WTC11 (cell line): ENCODE results near the gene VAMP2. TPM values are rescaled to one million over a fixed set of nuclear protein-coding genes. Genes with fewer than 3 reads are reported as not detected.

Experiments
- ATAC-seq: fragments of 200-7000 bp; cut with Tn5 transposase; 2 replicates; pipeline ENCODE4 v1.10.0; 2021; ENCODE audit warnings: mild to moderate bottlenecking, moderate library complexity
- CTCF ChIA-PET: fragments of 300-600 bp; sonication (Branson Sonifier 250); formaldehyde crosslinking; loops from one replicate; lab custom pipeline; 2021; ENCODE audit warnings: antibody characterized with exemption; lab: Charles Lee
- POLR2A ChIA-PET: fragments of 350-600 bp; sonication (Branson Sonifier 250); formaldehyde crosslinking; loops from one replicate; lab custom pipeline; 2021; ENCODE audit warnings: antibody characterized with exemption; lab: Charles Lee
- DNase-seq: peaks from one replicate; pipeline ENCODE4 v3.0.0; 2021; ENCODE audit warnings: low spot score
- H3K27ac Mint-ChIP-seq: 2 replicates; pipeline ENCODE4 v1.8.0; 2021; ENCODE audit warnings: mixed read lengths
- H3K27me3 Mint-ChIP-seq: 2 replicates; pipeline ENCODE4 v1.8.0; 2021; ENCODE audit warnings: low read depth, mild to moderate bottlenecking, moderate library complexity, mixed read lengths
- H3K36me3 Mint-ChIP-seq: 2 replicates; pipeline ENCODE4 v1.8.0; 2021; ENCODE audit warnings: mixed read lengths
- H3K4me1 Mint-ChIP-seq: 2 replicates; pipeline ENCODE4 v1.8.0; 2022; ENCODE audit warnings: mixed read lengths
- H3K4me3 Mint-ChIP-seq: 2 replicates; pipeline ENCODE4 v1.8.0; 2021; ENCODE audit warnings: mild to moderate bottlenecking, moderate library complexity, mixed read lengths
- H3K9me3 Mint-ChIP-seq: 2 replicates; pipeline ENCODE4 v1.8.0; 2021; ENCODE audit warnings: mixed read lengths
- ETV6 ChIP-seq: sonication (generic); formaldehyde crosslinking; IDR thresholded peaks from 2 replicates; pipeline ENCODE4 v1.8.1; 2022; ENCODE audit warnings: mild to moderate bottlenecking, missing genetic modification reagents
- FOXJ3 ChIP-seq: sonication (generic); formaldehyde crosslinking; IDR thresholded peaks from 2 replicates; pipeline ENCODE4 v1.9.0; 2021; ENCODE audit warnings: missing genetic modification reagents, mild to moderate bottlenecking, borderline replicate concordance
- JUN ChIP-seq: sonication (generic); formaldehyde crosslinking; IDR thresholded peaks from 2 replicates; pipeline ENCODE4 v1.8.0; 2023; ENCODE audit warnings: mild to moderate bottlenecking, missing genetic modification reagents
- NR2C2 ChIP-seq: sonication (generic); formaldehyde crosslinking; IDR thresholded peaks from 2 replicates; pipeline ENCODE4 v1.8.0; 2022; ENCODE audit warnings: mild to moderate bottlenecking, missing genetic modification reagents
- RELA ChIP-seq: sonication (generic); formaldehyde crosslinking; IDR thresholded peaks from 2 replicates; pipeline ENCODE4 v1.8.1; 2022; ENCODE audit warnings: missing genetic modification reagents, mild to moderate bottlenecking, borderline replicate concordance
- TCF7 ChIP-seq: sonication (generic); formaldehyde crosslinking; IDR thresholded peaks from 2 replicates; pipeline ENCODE4 v1.8.0; 2022; ENCODE audit warnings: mild to moderate bottlenecking, low read depth, missing genetic modification reagents, moderate library complexity
- TEAD1 ChIP-seq: sonication (generic); formaldehyde crosslinking; IDR thresholded peaks from 2 replicates; pipeline ENCODE4 v1.8.0; 2022; ENCODE audit warnings: mild to moderate bottlenecking, missing genetic modification reagents
- TEAD4 ChIP-seq: sonication (generic); formaldehyde crosslinking; IDR thresholded peaks from 2 replicates; pipeline ENCODE4 v1.8.0; 2022; ENCODE audit warnings: mild to moderate bottlenecking, missing genetic modification reagents
- ZNF121 ChIP-seq: sonication (generic); formaldehyde crosslinking; IDR thresholded peaks from 2 replicates; pipeline ENCODE4 v1.8.0; 2023; ENCODE audit warnings: missing genetic modification reagents
- ZNF396 ChIP-seq: fragments of 250-450 bp; sonication (Bioruptor Pico); IDR thresholded peaks from 2 replicates; pipeline ENCODE4 v1.8.0; 2021; ENCODE audit warnings: mild to moderate bottlenecking, moderate library complexity, borderline replicate concordance
- ZNF416 ChIP-seq: fragments of 250-450 bp; sonication (Bioruptor Pico); IDR thresholded peaks from 2 replicates; pipeline ENCODE4 v1.9.0; 2021; ENCODE audit warnings: mild to moderate bottlenecking, inconsistent platforms
- total RNA-seq: library from RNA; stranded (reverse); gene quantifications from 3 replicates; pipeline ENCODE4 v1.2.3, GENCODE V29; 2021
- TF ChIP-seq, protein P1 (sequence below): sonication (generic); formaldehyde crosslinking; IDR thresholded peaks from 2 replicates; pipeline ENCODE4 v1.8.0; 2022; ENCODE audit warnings: mild to moderate bottlenecking, missing genetic modification reagents
- TF ChIP-seq, protein P2 (sequence below): sonication (generic); formaldehyde crosslinking; IDR thresholded peaks from 2 replicates; pipeline ENCODE4 v1.8.1; 2022; ENCODE audit warnings: mild to moderate bottlenecking, moderate library complexity, missing genetic modification reagents
- TF ChIP-seq, protein P3 (sequence below): fragments of 250-450 bp; sonication (Bioruptor Pico); IDR thresholded peaks from 2 replicates; pipeline ENCODE4 v1.9.0; 2021; ENCODE audit warnings: mild to moderate bottlenecking
- TF ChIP-seq, protein P4 (sequence below): sonication (generic); formaldehyde crosslinking; IDR thresholded peaks from 2 replicates; pipeline ENCODE4 v1.8.1; 2023; ENCODE audit warnings: mild to moderate bottlenecking, missing genetic modification reagents, moderate library complexity
- TF ChIP-seq, protein P5 (sequence below): sonication (generic); formaldehyde crosslinking; IDR thresholded peaks from 2 replicates; pipeline ENCODE4 v1.8.1; 2022; ENCODE audit warnings: low read depth, missing genetic modification reagents, borderline replicate concordance
- TF ChIP-seq, protein P6 (sequence below): sonication (generic); formaldehyde crosslinking; IDR thresholded peaks from 2 replicates; pipeline ENCODE4 v1.8.1; 2022; ENCODE audit warnings: low read depth, mild to moderate bottlenecking, moderate library complexity, missing genetic modification reagents, borderline replicate concordance
- TF ChIP-seq, protein P7 (sequence below): sonication (generic); formaldehyde crosslinking; IDR thresholded peaks from 2 replicates; pipeline ENCODE4 v1.8.1; 2023; ENCODE audit warnings: mild to moderate bottlenecking, missing genetic modification reagents
- TF ChIP-seq, protein P8 (sequence below): sonication (generic); formaldehyde crosslinking; IDR thresholded peaks from 2 replicates; pipeline ENCODE4 v1.8.0; 2022; ENCODE audit warnings: mild to moderate bottlenecking, missing genetic modification reagents
- TF ChIP-seq, protein P9 (sequence below): sonication (generic); formaldehyde crosslinking; IDR thresholded peaks from 2 replicates; pipeline ENCODE4 v1.8.0; 2023; ENCODE audit warnings: missing genetic modification reagents, mild to moderate bottlenecking, borderline replicate concordance

Gene VAMP2
- total RNA-seq, 1 experiment from 2014 or later = 27.4 TPM

DNA sequence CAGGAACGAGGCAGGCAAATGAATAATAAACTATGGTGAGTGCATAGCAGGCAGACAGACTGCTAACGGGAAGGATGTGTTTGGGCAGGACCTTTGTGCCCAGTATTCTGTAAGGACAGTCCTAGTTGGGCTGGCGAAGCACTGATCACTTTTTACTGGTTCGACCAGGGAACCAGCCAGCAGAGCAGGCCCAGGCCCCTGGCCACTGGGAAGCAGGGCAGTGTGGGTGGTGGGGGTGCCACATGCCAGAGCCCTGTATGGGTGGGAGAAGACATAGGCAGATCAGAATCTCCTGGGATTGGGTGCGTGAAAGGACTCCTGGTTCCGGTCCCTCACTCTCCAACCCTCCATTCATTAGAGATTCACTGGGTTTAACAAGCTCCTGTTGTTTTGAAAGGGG is 4.0 kb upstream of the VAMP2 start:
- Mint-ChIP-seq H3K27ac (0 out of 2 replicates have a peak overlapping the region, but pooled peaks have one; percentile 22), H3K4me3 (no peak overlapping the region), H3K9me3 (no peaks in the 10 kb centered on the region), H3K27me3 (no peaks in the 10 kb centered on the region), H3K4me1 (peaks cover 26% of the 10 kb centered on the region), H3K36me3 (peaks cover under 1% of the 10 kb centered on the region; the same call in 1 of the 2 replicates)
- POLR2A ChIA-PET = interaction anchor here (1.3 to 1.4 kb wide), 2 partner anchors 12 to 25 kb away, joined by 4 to 5 read pairs; no protein-coding TSS in a partner anchor
- TF ChIP-seq, protein P1, sequence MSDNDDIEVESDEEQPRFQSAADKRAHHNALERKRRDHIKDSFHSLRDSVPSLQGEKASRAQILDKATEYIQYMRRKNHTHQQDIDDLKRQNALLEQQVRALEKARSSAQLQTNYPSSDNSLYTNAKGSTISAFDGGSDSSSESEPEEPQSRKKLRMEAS (CRISPR knock-in tag) = no peak
- TF ChIP-seq, protein P2, sequence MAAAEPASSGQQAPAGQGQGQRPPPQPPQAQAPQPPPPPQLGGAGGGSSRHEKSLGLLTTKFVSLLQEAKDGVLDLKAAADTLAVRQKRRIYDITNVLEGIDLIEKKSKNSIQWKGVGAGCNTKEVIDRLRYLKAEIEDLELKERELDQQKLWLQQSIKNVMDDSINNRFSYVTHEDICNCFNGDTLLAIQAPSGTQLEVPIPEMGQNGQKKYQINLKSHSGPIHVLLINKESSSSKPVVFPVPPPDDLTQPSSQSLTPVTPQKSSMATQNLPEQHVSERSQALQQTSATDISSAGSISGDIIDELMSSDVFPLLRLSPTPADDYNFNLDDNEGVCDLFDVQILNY = no peak
- TF ChIP-seq JUN (CRISPR knock-in tag) (no peak), ZNF121 (CRISPR knock-in tag) (no peak), FOXJ3 (CRISPR knock-in tag) (no peak), TEAD1 (CRISPR knock-in tag) (no peak), TCF7 (no peak), ZNF396 (CRISPR knock-in tag) (no peak), ETV6 (no peak), RELA (CRISPR knock-in tag) (no peak), ZNF416 (no peak), TEAD4 (CRISPR knock-in tag) (no peak)
- TF ChIP-seq, protein P3, sequence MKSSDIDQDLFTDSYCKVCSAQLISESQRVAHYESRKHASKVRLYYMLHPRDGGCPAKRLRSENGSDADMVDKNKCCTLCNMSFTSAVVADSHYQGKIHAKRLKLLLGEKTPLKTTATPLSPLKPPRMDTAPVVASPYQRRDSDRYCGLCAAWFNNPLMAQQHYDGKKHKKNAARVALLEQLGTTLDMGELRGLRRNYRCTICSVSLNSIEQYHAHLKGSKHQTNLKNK (CRISPR knock-in tag) = no peak
- TF ChIP-seq, protein P4, sequence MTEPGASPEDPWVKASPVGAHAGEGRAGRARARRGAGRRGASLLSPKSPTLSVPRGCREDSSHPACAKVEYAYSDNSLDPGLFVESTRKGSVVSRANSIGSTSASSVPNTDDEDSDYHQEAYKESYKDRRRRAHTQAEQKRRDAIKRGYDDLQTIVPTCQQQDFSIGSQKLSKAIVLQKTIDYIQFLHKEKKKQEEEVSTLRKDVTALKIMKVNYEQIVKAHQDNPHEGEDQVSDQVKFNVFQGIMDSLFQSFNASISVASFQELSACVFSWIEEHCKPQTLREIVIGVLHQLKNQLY = no peak
- TF ChIP-seq, protein P5, sequence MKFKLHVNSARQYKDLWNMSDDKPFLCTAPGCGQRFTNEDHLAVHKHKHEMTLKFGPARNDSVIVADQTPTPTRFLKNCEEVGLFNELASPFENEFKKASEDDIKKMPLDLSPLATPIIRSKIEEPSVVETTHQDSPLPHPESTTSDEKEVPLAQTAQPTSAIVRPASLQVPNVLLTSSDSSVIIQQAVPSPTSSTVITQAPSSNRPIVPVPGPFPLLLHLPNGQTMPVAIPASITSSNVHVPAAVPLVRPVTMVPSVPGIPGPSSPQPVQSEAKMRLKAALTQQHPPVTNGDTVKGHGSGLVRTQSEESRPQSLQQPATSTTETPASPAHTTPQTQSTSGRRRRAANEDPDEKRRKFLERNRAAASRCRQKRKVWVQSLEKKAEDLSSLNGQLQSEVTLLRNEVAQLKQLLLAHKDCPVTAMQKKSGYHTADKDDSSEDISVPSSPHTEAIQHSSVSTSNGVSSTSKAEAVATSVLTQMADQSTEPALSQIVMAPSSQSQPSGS (CRISPR knock-in tag) = no peak
- TF ChIP-seq, protein P6, sequence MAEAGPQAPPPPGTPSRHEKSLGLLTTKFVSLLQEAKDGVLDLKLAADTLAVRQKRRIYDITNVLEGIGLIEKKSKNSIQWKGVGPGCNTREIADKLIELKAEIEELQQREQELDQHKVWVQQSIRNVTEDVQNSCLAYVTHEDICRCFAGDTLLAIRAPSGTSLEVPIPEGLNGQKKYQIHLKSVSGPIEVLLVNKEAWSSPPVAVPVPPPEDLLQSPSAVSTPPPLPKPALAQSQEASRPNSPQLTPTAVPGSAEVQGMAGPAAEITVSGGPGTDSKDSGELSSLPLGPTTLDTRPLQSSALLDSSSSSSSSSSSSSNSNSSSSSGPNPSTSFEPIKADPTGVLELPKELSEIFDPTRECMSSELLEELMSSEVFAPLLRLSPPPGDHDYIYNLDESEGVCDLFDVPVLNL (CRISPR knock-in tag) = no peak
- TF ChIP-seq, protein P7, sequence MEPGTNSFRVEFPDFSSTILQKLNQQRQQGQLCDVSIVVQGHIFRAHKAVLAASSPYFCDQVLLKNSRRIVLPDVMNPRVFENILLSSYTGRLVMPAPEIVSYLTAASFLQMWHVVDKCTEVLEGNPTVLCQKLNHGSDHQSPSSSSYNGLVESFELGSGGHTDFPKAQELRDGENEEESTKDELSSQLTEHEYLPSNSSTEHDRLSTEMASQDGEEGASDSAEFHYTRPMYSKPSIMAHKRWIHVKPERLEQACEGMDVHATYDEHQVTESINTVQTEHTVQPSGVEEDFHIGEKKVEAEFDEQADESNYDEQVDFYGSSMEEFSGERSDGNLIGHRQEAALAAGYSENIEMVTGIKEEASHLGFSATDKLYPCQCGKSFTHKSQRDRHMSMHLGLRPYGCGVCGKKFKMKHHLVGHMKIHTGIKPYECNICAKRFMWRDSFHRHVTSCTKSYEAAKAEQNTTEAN = no peak
- CTCF ChIA-PET = interaction anchor here (0.6 to 1.3 kb wide), 2 partner anchors 106 to 126 kb away, joined by 3 to 4 read pairs; no protein-coding TSS in a partner anchor
- ATAC-seq (no peak), DNase-seq (no peak)

DNA sequence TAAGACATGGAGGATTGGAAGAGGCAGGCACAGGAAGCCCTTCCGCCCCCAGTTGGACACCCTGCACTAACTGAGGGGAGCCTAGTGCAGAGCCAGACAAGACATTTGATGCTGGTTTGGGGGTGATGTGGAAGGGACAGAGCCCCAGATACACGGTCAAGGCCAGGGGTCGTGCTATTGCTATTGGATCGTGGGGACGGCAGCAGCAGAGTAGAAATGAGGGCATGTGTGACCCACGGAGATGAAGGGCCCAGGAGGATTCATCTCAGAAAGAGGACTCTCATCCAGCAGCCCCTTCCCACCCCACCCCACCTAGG is 2.0 kb upstream of the VAMP2 start:
- Mint-ChIP-seq H3K9me3 (no peaks in the 10 kb centered on the region), H3K36me3 (peaks cover 8% of the 10 kb centered on the region), H3K27me3 (no peaks in the 10 kb centered on the region), H3K4me3 (no peak overlapping the region), H3K27ac (peak overlapping the region; percentile 88), H3K4me1 (peaks cover 44% of the 10 kb centered on the region)
- ChIA-PET CTCF (interaction anchor here (1.2 to 1.5 kb wide), 2 partner anchors 8 to 91 kb away, joined by 6 to 10 read pairs; no protein-coding TSS in a partner anchor), POLR2A (interaction anchor here (1.0 to 2.1 kb wide), 4 partner anchors 8 to 45 kb away, joined by 3 to 39 read pairs (median 6); partner anchors contain the start of genes AURKB and PER1)
- no peak for ATAC-seq
- DNase-seq = no peak
- TF ChIP-seq, protein P8, sequence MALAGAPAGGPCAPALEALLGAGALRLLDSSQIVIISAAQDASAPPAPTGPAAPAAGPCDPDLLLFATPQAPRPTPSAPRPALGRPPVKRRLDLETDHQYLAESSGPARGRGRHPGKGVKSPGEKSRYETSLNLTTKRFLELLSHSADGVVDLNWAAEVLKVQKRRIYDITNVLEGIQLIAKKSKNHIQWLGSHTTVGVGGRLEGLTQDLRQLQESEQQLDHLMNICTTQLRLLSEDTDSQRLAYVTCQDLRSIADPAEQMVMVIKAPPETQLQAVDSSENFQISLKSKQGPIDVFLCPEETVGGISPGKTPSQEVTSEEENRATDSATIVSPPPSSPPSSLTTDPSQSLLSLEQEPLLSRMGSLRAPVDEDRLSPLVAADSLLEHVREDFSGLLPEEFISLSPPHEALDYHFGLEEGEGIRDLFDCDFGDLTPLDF = no peak
- TF ChIP-seq, protein P9, sequence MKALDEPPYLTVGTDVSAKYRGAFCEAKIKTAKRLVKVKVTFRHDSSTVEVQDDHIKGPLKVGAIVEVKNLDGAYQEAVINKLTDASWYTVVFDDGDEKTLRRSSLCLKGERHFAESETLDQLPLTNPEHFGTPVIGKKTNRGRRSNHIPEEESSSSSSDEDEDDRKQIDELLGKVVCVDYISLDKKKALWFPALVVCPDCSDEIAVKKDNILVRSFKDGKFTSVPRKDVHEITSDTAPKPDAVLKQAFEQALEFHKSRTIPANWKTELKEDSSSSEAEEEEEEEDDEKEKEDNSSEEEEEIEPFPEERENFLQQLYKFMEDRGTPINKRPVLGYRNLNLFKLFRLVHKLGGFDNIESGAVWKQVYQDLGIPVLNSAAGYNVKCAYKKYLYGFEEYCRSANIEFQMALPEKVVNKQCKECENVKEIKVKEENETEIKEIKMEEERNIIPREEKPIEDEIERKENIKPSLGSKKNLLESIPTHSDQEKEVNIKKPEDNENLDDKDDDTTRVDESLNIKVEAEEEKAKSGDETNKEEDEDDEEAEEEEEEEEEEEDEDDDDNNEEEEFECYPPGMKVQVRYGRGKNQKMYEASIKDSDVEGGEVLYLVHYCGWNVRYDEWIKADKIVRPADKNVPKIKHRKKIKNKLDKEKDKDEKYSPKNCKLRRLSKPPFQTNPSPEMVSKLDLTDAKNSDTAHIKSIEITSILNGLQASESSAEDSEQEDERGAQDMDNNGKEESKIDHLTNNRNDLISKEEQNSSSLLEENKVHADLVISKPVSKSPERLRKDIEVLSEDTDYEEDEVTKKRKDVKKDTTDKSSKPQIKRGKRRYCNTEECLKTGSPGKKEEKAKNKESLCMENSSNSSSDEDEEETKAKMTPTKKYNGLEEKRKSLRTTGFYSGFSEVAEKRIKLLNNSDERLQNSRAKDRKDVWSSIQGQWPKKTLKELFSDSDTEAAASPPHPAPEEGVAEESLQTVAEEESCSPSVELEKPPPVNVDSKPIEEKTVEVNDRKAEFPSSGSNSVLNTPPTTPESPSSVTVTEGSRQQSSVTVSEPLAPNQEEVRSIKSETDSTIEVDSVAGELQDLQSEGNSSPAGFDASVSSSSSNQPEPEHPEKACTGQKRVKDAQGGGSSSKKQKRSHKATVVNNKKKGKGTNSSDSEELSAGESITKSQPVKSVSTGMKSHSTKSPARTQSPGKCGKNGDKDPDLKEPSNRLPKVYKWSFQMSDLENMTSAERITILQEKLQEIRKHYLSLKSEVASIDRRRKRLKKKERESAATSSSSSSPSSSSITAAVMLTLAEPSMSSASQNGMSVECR (CRISPR knock-in tag) = no peak
- TF ChIP-seq NR2C2 = no peak
